ENCODE data around the gene CCNG2.

Gene CCNG2

DNA sequence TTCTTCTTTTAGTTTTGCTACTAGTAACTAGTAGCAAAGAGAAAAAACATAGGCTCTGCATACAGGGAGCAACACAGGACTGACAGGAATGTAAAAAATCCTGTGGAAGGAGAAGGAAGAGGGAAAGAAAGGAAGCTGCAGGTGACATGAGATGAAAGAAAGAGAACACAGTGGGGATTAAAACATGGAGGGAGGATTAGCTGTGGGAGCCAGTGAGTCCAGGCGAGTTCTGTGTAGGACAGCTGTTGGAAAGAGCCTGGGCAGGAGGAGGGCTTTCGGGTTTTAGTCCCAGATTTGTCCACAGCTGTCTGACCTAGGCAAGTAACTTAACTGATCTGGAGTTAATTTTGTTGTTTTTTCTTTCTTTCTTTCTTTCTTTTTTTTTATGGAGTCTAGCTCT, 21.6 kb downstream of the CCNG2 start:
- DNase-seq, result no peak

DNA sequence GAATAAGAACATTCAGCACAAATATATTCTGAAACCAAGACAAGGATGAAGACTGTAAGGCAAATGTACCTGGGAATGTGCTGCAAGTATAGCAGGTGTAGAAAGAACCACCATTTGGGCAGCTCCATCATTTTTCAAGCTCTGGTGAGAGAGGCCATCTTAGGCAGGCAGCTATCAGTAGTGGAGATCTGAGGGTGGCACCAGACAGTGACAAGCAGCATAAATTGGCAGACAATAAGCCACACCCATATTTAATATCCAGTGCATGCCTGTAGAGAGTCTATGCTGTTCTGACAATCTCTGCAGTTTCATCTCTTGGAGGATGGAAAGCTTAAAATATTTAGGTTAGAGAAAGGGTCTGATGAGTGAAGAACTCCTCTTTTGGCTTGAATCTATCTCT, 22.5 kb downstream of the CCNG2 start:
- DNase-seq, result no peak

DNA sequence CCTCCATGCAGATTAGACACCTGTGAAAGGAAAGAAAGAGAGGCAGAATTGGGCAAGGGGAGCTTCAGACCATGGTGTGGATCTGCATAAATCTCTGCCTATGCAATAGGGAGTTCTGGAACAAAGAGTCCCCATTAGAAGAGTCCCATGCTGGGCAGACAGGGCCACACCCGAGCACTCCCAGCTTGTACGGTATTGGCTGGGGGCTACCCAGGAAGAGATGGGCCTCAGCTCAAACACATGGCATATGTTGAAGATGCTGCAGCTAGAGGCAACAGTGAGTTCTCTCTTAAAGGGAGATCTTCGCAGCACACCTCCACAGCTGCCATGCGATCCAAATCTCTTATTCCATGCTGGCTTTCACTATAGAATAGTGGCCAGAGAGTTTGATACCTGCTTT, 24.7 kb downstream of the CCNG2 start:
- DNase-seq, result no peak

GRCh38 chr4:77183777-77184420, 26.9 kb downstream of the CCNG2 start:
- no peak for DNase-seq

- DNase-seq, result no peak
Observed at GRCh38 chr4:77184974-77185373, 28.0 kb downstream of the CCNG2 start.

DNA sequence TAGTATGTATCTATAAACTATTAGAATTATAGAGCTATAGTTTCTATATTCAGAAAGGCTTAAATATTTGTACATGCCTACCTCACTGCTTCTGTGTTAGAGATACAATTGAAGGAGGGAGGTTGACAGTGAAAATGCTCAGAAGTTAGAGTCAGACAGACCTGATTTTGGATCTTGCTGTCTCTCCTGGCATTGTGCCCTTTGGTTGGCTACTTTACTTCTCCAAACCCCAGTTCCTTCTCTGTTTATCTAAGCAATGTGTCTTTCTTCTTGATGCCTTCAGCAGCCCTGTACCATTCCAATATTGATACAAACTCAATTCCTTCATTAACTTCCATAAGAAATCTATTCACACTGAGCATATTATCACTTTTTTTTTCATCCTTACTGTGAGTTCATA, 28.7 kb downstream of the CCNG2 start:
- DNase-seq, result no peak

- DNase-seq, result no peak
Observed at GRCh38 chr4:77187322-77187721, 30.3 kb downstream of the CCNG2 start.

GRCh38 chr4:77188498-77189220, 31.7 kb downstream of the CCNG2 start:
- DNase-seq, result no peak

DNA sequence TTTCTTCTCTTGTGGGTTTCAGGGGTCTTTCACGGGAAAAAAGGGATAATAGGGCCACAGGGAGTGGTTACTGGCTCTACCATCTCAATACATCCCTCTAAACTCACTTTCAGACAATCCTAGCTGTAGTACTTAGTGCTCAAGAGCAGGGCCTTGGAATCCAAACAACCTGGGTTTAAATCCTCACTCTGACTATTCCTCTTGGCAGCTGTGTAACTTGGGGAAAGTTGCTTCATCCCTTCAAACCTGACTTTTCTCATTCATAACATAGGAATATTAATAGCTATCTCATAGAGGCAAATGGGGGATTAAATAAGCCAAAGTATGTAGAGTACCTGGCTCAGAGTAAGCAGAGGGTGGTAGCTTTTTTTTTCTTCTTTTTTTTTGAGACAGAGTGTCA, 32.4 kb downstream of the CCNG2 start:
- DNase-seq, result no peak

- no peak for DNase-seq
Observed at GRCh38 chr4:77190053-77190452, 33.0 kb downstream of the CCNG2 start.

DNA sequence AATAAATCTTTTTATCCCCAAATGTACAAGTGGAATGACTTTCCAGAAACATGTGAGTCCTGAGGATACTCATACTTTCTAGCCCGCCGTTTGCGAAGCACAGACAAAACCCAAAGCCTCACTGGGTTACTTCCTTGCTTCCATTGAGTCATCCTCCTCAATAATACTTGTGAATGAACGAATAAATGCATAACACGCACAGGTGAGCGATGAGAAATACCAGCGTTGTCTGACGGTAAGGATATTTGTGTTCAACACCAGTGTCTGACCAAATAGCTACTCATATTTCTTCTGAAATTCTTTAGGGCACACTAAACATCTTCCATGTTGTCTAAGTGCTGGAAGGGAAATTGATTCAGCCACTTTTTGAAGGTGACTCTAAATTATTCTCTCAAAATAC, 36.0 kb downstream of the CCNG2 start:
- no peak for DNase-seq

DNA sequence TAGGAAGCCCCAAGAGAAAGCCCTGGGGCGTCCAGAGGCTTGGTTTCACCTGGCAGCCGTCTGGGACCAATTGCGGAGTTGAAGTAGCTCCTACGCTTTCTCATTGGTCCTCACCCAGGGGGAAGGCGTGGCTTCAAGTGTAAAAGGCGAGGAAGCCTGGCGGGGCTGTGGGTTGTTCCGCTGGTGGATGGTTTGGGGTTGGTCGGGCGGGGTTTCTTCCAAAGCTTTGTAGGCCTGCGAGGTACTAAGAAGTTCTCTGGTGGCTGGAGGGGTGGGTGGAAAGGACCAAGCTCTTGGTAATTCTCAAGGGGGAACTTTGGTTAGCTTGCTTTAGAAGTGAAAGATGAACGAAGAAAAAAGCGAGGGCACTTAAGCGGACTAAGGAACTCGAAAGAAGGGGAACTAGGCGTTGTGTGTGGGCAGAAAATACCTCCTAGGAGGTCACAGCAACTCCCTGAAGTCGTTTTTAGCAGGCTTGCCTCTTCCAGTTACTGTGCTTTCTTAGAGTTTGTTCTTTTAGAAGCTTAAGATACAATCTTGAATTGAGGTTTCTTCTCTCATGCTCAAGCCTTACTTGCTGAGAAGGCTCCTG, 36.6 kb downstream of the CCNG2 start:
- DNase-seq, result no peak

DNA sequence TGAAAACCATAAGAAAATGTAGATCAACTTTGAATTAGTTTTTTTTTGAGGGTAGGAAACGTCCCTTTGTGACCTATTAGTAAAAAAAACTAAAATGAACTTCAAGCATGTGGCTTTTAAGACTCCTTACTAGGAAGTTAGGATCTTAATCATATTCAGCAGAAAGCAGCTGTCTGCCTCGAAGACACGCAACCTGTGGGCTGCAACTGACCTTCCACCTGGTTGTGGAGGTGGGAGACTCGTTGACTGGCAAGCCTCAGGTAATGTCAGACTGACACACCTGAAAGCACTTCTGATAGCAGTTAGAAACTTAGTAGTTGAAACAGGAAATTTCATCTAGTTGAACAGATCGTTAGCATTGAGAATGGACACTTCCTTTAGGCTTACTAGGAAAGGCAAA, 37.4 kb downstream of the CCNG2 start:
- DNase-seq, result no peak

DNA sequence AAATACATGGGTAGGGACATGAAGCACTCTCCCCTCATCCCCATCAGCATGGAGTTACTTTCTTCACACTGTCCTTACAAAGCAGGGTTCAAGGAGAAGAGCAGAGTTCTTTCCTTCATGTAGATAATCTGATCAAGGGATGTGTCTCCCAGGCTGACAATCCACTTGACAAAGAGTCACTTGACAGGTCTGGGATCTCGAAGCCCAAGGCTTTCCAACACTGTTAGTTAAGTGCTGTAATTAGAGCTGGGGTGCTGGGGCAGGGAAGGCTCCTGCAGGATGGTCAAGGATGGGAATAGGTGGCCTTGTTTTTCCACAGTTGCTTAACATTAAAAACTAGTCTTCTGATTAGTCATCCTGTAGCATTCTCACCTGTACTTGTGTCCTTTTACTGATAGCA, 38.0 kb downstream of the CCNG2 start:
- DNase-seq, result no peak

GRCh38 chr4:77196866-77197265, 39.9 kb downstream of the CCNG2 start:
- no peak for DNase-seq

DNA sequence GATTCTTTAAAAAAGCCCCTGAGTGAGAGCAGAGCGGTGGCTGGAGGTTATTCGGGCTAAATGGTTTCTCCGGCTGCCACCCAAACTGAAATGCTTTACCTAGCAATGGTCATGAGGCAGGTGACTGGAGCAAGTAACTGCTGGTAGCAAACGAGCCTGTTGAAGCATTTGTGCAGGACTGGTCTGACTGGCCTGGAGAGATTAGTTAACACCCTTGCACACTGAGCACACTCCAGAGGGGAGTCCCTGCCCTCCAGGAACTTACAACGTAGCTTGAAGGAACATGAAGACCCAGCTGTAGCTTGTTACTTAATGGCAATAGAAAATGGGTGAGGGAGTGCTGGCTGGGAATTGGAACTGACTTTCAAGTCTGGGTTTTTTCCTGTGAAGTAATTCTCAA, 40.4 kb downstream of the CCNG2 start:
- DNase-seq, result no peak

GRCh38 chr4:77197831-77198230, 40.8 kb downstream of the CCNG2 start:
- DNase-seq, result no peak

GRCh38 chr4:77199276-77199675, 42.3 kb downstream of the CCNG2 start:
- no peak for DNase-seq

DNA sequence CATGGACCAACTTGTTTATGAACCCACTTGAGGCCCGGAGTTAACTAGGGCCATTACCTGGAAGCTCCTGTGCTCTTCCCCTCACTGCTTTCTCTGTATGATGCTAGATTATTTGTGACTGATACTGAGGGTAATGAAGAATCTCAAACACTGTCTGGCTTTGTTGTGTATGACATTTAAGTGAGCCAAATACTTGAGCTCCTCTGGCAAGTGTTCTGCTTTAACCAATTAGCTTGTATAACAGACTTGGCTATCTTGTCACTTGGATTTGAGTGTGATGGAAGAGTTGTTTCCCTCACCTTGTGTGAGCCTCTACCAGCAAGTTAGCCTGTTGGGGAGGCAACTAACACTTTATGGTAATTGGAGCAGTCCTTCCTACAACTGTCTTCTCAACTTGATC, 42.7 kb downstream of the CCNG2 start:
- no peak for DNase-seq

- no peak for DNase-seq
Observed at GRCh38 chr4:77201343-77201742, 44.3 kb downstream of the CCNG2 start.

DNA sequence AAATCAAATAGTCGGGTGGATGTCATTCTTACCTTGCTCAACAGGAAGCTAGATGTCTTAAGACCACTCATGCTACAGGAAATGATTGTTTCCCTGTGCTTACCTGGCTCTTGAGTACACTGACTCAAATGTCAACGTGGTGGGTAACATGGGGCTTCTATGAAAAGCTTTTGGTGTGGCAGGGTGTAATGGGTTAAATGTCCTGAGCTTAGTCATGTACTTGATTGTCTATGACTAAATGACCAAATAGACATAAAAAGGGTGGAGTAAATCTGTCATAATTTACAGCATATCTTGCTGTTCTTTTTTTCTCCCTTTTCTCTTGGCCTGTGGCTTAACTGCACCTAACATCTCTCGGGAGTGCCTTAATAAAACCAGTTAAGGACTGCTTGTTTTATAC, 44.9 kb downstream of the CCNG2 start:
- no peak for DNase-seq

- no peak for DNase-seq
Observed at GRCh38 chr4:77202491-77202890, 45.5 kb downstream of the CCNG2 start.

- peak; percentile 27 for DNase-seq
Observed at GRCh38 chr4:77203380-77204197, 46.6 kb downstream of the CCNG2 start.

DNA sequence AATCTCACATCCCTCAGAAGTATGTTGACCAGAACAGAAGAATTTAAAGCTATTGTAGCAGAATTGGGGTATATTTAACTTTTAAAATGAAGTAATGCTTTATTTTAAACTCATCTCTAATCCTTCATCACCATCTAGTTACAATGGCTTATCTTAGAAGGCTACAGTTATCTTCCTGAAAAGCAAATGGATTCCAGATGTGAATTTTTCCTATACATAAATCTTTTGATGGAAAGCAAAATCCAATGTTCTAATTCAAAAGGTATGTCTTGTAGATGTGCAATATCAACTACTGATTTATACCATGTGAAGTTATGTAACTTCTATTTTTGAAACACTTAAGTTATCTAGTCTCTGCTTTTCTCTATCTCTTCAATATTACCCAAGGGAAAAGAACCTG, 47.6 kb downstream of the CCNG2 start:
- no peak for DNase-seq
